GM12875 (cell line): Measurements from ENCODE around the gene NFKBIB.

Experiments
- H3K4me3 ChIP-seq: one replicate; pipeline ENCODE4 v1.5.1; 2011; ENCODE audit warnings: low read depth, low read length, control low read depth
- CTCF ChIP-seq: IDR thresholded peaks from 2 replicates; pipeline ENCODE4 v1.5.1; 2011; ENCODE audit warnings: low read depth, mild to moderate bottlenecking, control low read depth, inconsistent platforms, low read length, moderate library complexity, borderline replicate concordance; ENCODE audit not compliant: insufficient read depth

Gene NFKBIB

DNA sequence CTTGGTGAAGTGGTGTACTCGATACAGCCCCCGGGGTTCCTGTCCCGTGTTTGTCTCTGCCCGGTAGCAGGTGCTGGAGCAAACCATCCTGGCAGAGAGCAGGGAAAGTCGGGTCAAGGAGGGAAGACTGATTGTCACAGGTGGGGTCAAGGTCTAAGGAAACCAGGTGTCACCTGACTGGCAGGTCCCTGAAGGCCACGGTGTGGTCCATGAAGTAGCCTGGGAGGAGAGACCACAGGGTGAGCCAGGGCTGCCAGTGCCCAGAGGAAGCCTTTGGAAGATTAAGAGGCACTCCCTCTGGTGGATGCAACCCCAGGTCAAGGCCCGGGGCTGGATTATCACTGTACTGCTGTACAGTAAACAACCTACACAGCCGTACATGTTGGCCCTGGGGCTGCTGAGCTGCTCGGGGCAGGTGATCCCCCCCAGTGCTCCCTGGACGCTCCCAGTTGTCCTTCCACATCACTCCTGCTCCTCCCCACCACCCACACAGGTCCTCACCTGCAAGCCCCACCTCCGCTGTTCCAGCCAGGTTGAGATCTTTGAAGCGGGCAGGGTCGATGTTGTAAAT lies 18.2 kb downstream of the NFKBIB start:
- H3K4me3 ChIP-seq, result no peak overlapping the region
- no peak for TF ChIP-seq CTCF

- TF ChIP-seq CTCF, result no peak
Measured at GRCh38 chr19:38918526-38918925, 18.8 kb downstream of the NFKBIB start.

DNA sequence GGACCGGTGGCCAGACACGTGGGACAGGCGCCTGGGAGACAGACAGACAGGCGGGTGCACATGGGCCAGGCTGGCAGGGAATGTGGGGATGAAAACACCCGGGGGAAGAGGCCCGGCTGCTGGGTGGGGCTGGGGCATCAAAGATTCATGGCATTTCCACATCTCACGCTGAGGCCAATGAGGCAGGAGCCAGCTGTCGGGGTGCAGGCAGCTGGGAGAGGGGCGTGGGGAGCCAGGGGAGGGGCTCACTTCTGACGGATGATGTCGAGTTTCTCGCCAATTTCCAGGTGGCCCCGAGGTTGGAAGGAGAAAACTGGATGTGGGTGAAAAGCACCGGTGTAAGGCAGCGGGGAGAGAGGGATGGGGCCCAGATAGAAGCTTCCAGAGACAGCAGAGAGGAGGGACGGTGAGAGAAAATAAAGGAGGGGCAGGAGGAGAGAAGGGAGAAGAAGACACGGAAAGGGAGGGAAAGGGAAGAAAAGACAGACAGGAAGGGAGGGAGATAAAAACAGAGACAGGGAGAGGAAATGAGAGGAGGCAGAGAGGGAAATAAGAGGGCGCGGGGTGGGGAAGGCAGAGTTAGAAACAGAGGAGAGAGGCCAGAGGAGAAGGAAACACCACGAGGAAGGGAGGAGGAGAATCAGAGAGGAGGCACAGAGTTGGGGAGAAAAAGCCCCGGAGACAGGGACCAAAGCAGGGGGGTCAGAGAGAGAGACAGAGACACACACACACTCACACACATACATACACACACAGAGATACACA lies 20.2 kb downstream of the NFKBIB start:
- no peak overlapping the region for H3K4me3 ChIP-seq
- no peak for TF ChIP-seq CTCF

More at GRCh38 chr19:38918526-38918925, 18.8 kb downstream of the NFKBIB start:
- no peak overlapping the region for H3K4me3 ChIP-seq

- H3K4me3 ChIP-seq, result no peak overlapping the region
- no peak for TF ChIP-seq CTCF
Measured at GRCh38 chr19:38920602-38921419, 21.0 kb downstream of the NFKBIB start.

- no peak for TF ChIP-seq CTCF
- no peak overlapping the region for H3K4me3 ChIP-seq
Measured at GRCh38 chr19:38921420-38922274, 21.9 kb downstream of the NFKBIB start.

- no peak for TF ChIP-seq CTCF
- no peak overlapping the region for H3K4me3 ChIP-seq
Measured at GRCh38 chr19:38922482-38922881, 22.7 kb downstream of the NFKBIB start.
